Body of pancreas (tissue), 4 donors: ENCODE measurements around the gene GUCA1C. TPM values are rescaled to one million over a fixed set of nuclear protein-coding genes. Genes with fewer than 3 reads are reported as not detected.

Experiments used
- ATAC-seq: fragments of 150-250 bp; one replicate; pipeline ENCODE4 v1.9.1; 2016
- DNase-seq, 4 donors: peaks; one replicate each; pipeline ENCODE4 v3.0.0-alpha.2; 2019
- H3K27ac ChIP-seq, 4 donors: fragments of 200-600 bp; sonication (generic); 1 replicate in 3 of 4; 2 replicates in 1 of 4; pipeline versions ENCODE4 v1.5.1 to v1.6.1; 2016 to 2019; ENCODE audit warnings: mild to moderate bottlenecking in 1 of 4, mixed read lengths in 1 of 4, moderate library complexity in 1 of 4
- H3K27me3 ChIP-seq, 2 donors: fragments of 200-600 bp; sonication (generic); one replicate each; pipeline ENCODE4 v1.6.0; 2016; ENCODE audit warnings: mild to moderate bottlenecking in 1 of 2
- H3K36me3 ChIP-seq, 2 donors: fragments of 200-600 bp; sonication (generic); replicated peaks in 1 of 2; 2 replicates each; pipeline ENCODE4 v1.5.1; 2016; ENCODE audit warnings: low read depth in 2 of 2; ENCODE audit not compliant: insufficient read depth in 1 of 2
- H3K4me1 ChIP-seq: fragments of 200-600 bp; sonication (generic); one replicate; pipeline ENCODE4 v1.6.0; 2016
- H3K4me3 ChIP-seq, 2 donors: fragments of 200-600 bp; sonication (generic); 1 replicate in 1 of 2; 2 replicates in 1 of 2; pipeline ENCODE4 v1.5.1; 2016 to 2019
- H3K9me3 ChIP-seq, 3 donors: fragments of 200-600 bp; sonication (generic); 1 replicate in 2 of 3; 2 replicates in 1 of 3; pipeline ENCODE4 v1.5.1; 2016
- CTCF ChIP-seq, 7 experiments: fragments of 450-650 bp in 4 of 7; fragments of 200-600 bp in 3 of 7; sonication (generic) in 3 of 7; IDR thresholded peaks; one replicate each; pipeline ENCODE4 v1.5.1; 2016 to 2019; ENCODE audit warnings: antibody characterized with exemption in 7 of 7
- POLR2A ChIP-seq, 3 donors: fragments of 450-650 bp; IDR thresholded peaks; one replicate each; pipeline ENCODE4 v1.6.1; 2016; ENCODE audit warnings: antibody characterized with exemption in 3 of 3, mild to moderate bottlenecking in 2 of 3
- WGBS, 2 donors: methylation state at CpG; one replicate each; pipeline ENCODE4 v1.1.5; 2017; 5-methylcytosine and 5-hydroxymethylcytosine counted together
- intact Hi-C: fragments of 100-400 bp; cut with DNase I; formaldehyde crosslinking; loops from one replicate; pipeline ENCODE4 v1.15.1; 2023
- total RNA-seq, 2 donors: library from RNA; depleted of rRNA; stranded (reverse); fragments of >200 nt; gene quantifications; one replicate each; pipeline ENCODE4 v1.1.0, GENCODE V29; 2016

The GUCA1C gene
- total RNA-seq, 2 donors from 2014 or later: 0.99 to 4.4 TPM

- TF ChIP-seq CTCF (IDR thresholded peaks at IDR 0.05): no peak
- no peak for ATAC-seq
- H3K4me3 ChIP-seq: no peak overlapping the region
- no peaks in the 10 kb centered on the region for H3K9me3 ChIP-seq
- DNase-seq: no peak
- no peaks in the 10 kb centered on the region for H3K27me3 ChIP-seq
- intact Hi-C loops: no loop called here
- WGBS, 2 donors: 70 to 75% methylated on average over 3 of the region's 3 CpGs
- no peaks in the 10 kb centered on the region for H3K4me1 ChIP-seq
- H3K27ac ChIP-seq: no peak overlapping the region
- H3K36me3 ChIP-seq: no peaks in the 10 kb centered on the region
Measured at GRCh38 chr3:108899530-108899929, 54.1 kb downstream of the GUCA1C start.

- Histone ChIP-seq H3K27ac (no peak overlapping the region), H3K36me3 (no peaks in the 10 kb centered on the region), H3K4me1 (no peaks in the 10 kb centered on the region), H3K27me3 (no peaks in the 10 kb centered on the region), H3K4me3 (no peak overlapping the region), H3K9me3 (no peaks in the 10 kb centered on the region)
- WGBS, 2 donors: 45 to 85% methylated on average over 3 of the region's 3 CpGs
- ATAC-seq (no peak), DNase-seq (no peak)
- TF ChIP-seq POLR2A (IDR thresholded peaks at IDR 0.05) (no peak), CTCF (IDR thresholded peaks at IDR 0.05) (no peak)
- intact Hi-C loops: no loop called here
Measured at GRCh38 chr3:108897883-108898282, 55.8 kb downstream of the GUCA1C start.

- TF ChIP-seq POLR2A (IDR thresholded peaks at IDR 0.05): no peak
- ATAC-seq (no peak), DNase-seq (no peak)
- intact Hi-C loops: no loop called here
- H3K27me3 ChIP-seq: no peaks in the 10 kb centered on the region
- no peaks in the 10 kb centered on the region for H3K36me3 ChIP-seq
- H3K27ac ChIP-seq: no peak overlapping the region
- H3K4me1 ChIP-seq: no peaks in the 10 kb centered on the region
- WGBS, 2 donors: 85 to 86% methylated on average over 5 of the region's 5 CpGs
- H3K4me3 ChIP-seq: no peak overlapping the region
- H3K9me3 ChIP-seq: no peaks in the 10 kb centered on the region
Measured at GRCh38 chr3:108894981-108895380, 58.7 kb downstream of the GUCA1C start.

GRCh38 chr3:108891833-108892232 lies 61.8 kb downstream of the GUCA1C start:
- H3K27me3 ChIP-seq: no peaks in the 10 kb centered on the region
- H3K4me1 ChIP-seq: peaks cover 4% of the 10 kb centered on the region
- no peaks in the 10 kb centered on the region for H3K9me3 ChIP-seq
- no peak overlapping the region for H3K4me3 ChIP-seq
- no peaks in the 10 kb centered on the region for H3K36me3 ChIP-seq
- no peak overlapping the region for H3K27ac ChIP-seq
- TF ChIP-seq CTCF (IDR thresholded peaks at IDR 0.05) (no peak), POLR2A (IDR thresholded peaks at IDR 0.05) (no peak)
- ATAC-seq (no peak), DNase-seq (no peak)
- intact Hi-C loops: no loop called here
- 58 to 65% methylated on average over 3 of the region's 3 CpGs for WGBS, 2 donors

GRCh38 chr3:108887777-108888176 lies 65.9 kb downstream of the GUCA1C start:
- ATAC-seq (no peak), DNase-seq (no peak)
- 71 to 77% methylated on average over 2 of the region's 2 CpGs for WGBS, 2 donors
- Histone ChIP-seq H3K9me3 (no peaks in the 10 kb centered on the region), H3K27ac (no peak overlapping the region), H3K4me1 (peaks cover 4% of the 10 kb centered on the region), H3K4me3 (no peak overlapping the region), H3K36me3 (no peaks in the 10 kb centered on the region), H3K27me3 (no peaks in the 10 kb centered on the region)
- intact Hi-C loops: no loop called here
- TF ChIP-seq POLR2A (IDR thresholded peaks at IDR 0.05) (no peak), CTCF (IDR thresholded peaks at IDR 0.05) (no peak)
